ENCODE measurements around the gene CHST5.

- TF ChIP-seq, protein P1, sequence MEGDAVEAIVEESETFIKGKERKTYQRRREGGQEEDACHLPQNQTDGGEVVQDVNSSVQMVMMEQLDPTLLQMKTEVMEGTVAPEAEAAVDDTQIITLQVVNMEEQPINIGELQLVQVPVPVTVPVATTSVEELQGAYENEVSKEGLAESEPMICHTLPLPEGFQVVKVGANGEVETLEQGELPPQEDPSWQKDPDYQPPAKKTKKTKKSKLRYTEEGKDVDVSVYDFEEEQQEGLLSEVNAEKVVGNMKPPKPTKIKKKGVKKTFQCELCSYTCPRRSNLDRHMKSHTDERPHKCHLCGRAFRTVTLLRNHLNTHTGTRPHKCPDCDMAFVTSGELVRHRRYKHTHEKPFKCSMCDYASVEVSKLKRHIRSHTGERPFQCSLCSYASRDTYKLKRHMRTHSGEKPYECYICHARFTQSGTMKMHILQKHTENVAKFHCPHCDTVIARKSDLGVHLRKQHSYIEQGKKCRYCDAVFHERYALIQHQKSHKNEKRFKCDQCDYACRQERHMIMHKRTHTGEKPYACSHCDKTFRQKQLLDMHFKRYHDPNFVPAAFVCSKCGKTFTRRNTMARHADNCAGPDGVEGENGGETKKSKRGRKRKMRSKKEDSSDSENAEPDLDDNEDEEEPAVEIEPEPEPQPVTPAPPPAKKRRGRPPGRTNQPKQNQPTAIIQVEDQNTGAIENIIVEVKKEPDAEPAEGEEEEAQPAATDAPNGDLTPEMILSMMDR (IDR thresholded peaks at IDR 0.05; ENCODE audit: borderline replicate concordance, extremely low read depth, low read length, poor library complexity, severe bottlenecking): no peak
- TF ChIP-seq EZH2 (IDR thresholded peaks at IDR 0.05; ENCODE audit: borderline replicate concordance, low read depth, low read length, severe bottlenecking): no peak
Measured at GRCh38 chr16:75495076-75495674, 40.7 kb downstream of the CHST5 start, which contains the start of gene CHST6.
